Prostate gland (tissue), 2 donors: Measurements from ENCODE around the gene NUBPL. TPM values are rescaled to one million over a fixed set of nuclear protein-coding genes. Genes with fewer than 3 reads are reported as not detected.

Source experiments
- DNase-seq: peaks from one replicate; pipeline ENCODE4 v3.0.0-alpha.2; 2019; ENCODE audit warnings: low spot score
- H3K27ac ChIP-seq, 2 donors: fragments of 200-600 bp; sonication (generic); 2 replicates each; pipeline ENCODE4 v1.5.1; 2017 to 2019
- H3K27me3 ChIP-seq: fragments of 200-600 bp; sonication (generic); replicated peaks from 2 replicates; pipeline ENCODE4 v1.5.1; 2019; ENCODE audit not compliant: insufficient read depth
- H3K36me3 ChIP-seq, 2 donors: fragments of 200-600 bp; sonication (generic); 1 replicate in 1 of 2; 2 replicates in 1 of 2; pipeline versions ENCODE4 v1.5.1 to v1.8.1; 2017 to 2019
- H3K4me1 ChIP-seq: fragments of 200-600 bp; sonication (generic); replicated peaks from 2 replicates; pipeline ENCODE4 v1.5.1; 2019
- H3K4me3 ChIP-seq, 2 donors: fragments of 200-600 bp; sonication (generic); 2 replicates each; pipeline ENCODE4 v1.5.1; 2017 to 2019
- H3K9me3 ChIP-seq: fragments of 200-600 bp; sonication (generic); 2 replicates; pipeline ENCODE4 v1.5.1; 2017
- CTCF ChIP-seq, 4 experiments: fragments of 200-600 bp in 2 of 4; fragments of 450-650 bp in 2 of 4; sonication (generic) in 2 of 4; IDR thresholded peaks; 1 replicate in 3 of 4; 2 replicates in 1 of 4; pipeline ENCODE4 v1.5.1; 2016 to 2019; ENCODE audit warnings: antibody characterized with exemption in 4 of 4, mild to moderate bottlenecking in 2 of 4, moderate library complexity in 2 of 4
- POLR2A ChIP-seq: fragments of 450-650 bp; IDR thresholded peaks from one replicate; pipeline ENCODE4 v1.6.1; 2016; ENCODE audit warnings: antibody characterized with exemption, mild to moderate bottlenecking
- POLR2AphosphoS5 ChIP-seq: sonication (generic); formaldehyde crosslinking; IDR thresholded peaks from one replicate; pipeline ENCODE4 v1.6.1; 2017; ENCODE audit warnings: antibody characterized with exemption
- WGBS: methylation state at CpG from one replicate; pipeline ENCODE4 v1.1.5; 2018; 5-methylcytosine and 5-hydroxymethylcytosine counted together
- intact Hi-C: fragments of 100-400 bp; cut with DNase I; formaldehyde crosslinking; loops from one replicate; pipeline ENCODE4 v1.14.2; 2022
- total RNA-seq, 2 donors: library from RNA; depleted of rRNA; stranded (reverse); fragments of >200 nt; gene quantifications; one replicate each; pipeline ENCODE4 v1.1.0, GENCODE V29; 2016

The NUBPL gene
- total RNA-seq, 2 donors from 2014 or later, result 6.5 to 12.1 TPM

GRCh38 chr14:31568161-31568560 lies 7.0 kb downstream of the NUBPL start:
- TF ChIP-seq POLR2AphosphoS5 (no peak), POLR2A (no peak), CTCF (IDR thresholded peaks at IDR 0.05) (no peak)
- no peaks in the 10 kb centered on the region for H3K36me3 ChIP-seq
- H3K4me1 ChIP-seq, result no peaks in the 10 kb centered on the region
- intact Hi-C loops, result no loop called here
- 74% methylated on average over 5 of the region's 5 CpGs for WGBS
- no peak for DNase-seq
- no peak overlapping the region for H3K27ac ChIP-seq
- no peaks in the 10 kb centered on the region for H3K27me3 ChIP-seq
- H3K4me3 ChIP-seq, result no peak overlapping the region
- H3K9me3 ChIP-seq, result no peaks in the 10 kb centered on the region

GRCh38 chr14:31568671-31569070 lies 7.5 kb downstream of the NUBPL start:
- no peaks in the 10 kb centered on the region for H3K36me3 ChIP-seq
- WGBS, result 95% methylated on average over 1 of the region's 1 CpG
- TF ChIP-seq POLR2AphosphoS5, result no peak
- TF ChIP-seq POLR2A, result no peak
- TF ChIP-seq CTCF (IDR thresholded peaks at IDR 0.05), result no peak
- no peak overlapping the region for H3K27ac ChIP-seq
- DNase-seq, result no peak
- no peaks in the 10 kb centered on the region for H3K9me3 ChIP-seq
- intact Hi-C loops, result no loop called here
- H3K27me3 ChIP-seq, result no peaks in the 10 kb centered on the region
- H3K4me1 ChIP-seq, result no peaks in the 10 kb centered on the region
- H3K4me3 ChIP-seq, result no peak overlapping the region

GRCh38 chr14:31572955-31573354 lies 11.8 kb downstream of the NUBPL start:
- no peak overlapping the region for H3K4me3 ChIP-seq
- DNase-seq, result no peak
- no peak overlapping the region for H3K27ac ChIP-seq
- intact Hi-C loops, result no loop called here
- H3K36me3 ChIP-seq, result no peaks in the 10 kb centered on the region
- no peaks in the 10 kb centered on the region for H3K9me3 ChIP-seq
- TF ChIP-seq CTCF (IDR thresholded peaks at IDR 0.05) (no peak), POLR2AphosphoS5 (no peak), POLR2A (no peak)
- 88% methylated on average over 2 of the region's 2 CpGs for WGBS
- H3K4me1 ChIP-seq, result no peaks in the 10 kb centered on the region
- no peaks in the 10 kb centered on the region for H3K27me3 ChIP-seq

GRCh38 chr14:31576949-31577348 lies 15.7 kb downstream of the NUBPL start:
- WGBS, result 81% methylated on average over 1 of the region's 1 CpG
- intact Hi-C loops, result no loop called here
- no peaks in the 10 kb centered on the region for H3K36me3 ChIP-seq
- TF ChIP-seq POLR2AphosphoS5 (no peak), CTCF (IDR thresholded peaks at IDR 0.05) (no peak), POLR2A (no peak)
- no peak overlapping the region for H3K4me3 ChIP-seq
- H3K27ac ChIP-seq, result no peak overlapping the region
- DNase-seq, result no peak
- H3K4me1 ChIP-seq, result no peaks in the 10 kb centered on the region
- H3K9me3 ChIP-seq, result no peaks in the 10 kb centered on the region
- H3K27me3 ChIP-seq, result no peaks in the 10 kb centered on the region

GRCh38 chr14:31578266-31578665 lies 17.1 kb downstream of the NUBPL start:
- TF ChIP-seq POLR2A (no peak), CTCF (IDR thresholded peaks at IDR 0.05) (no peak), POLR2AphosphoS5 (no peak)
- no peak for DNase-seq
- no peak overlapping the region for H3K27ac ChIP-seq
- no peaks in the 10 kb centered on the region for H3K9me3 ChIP-seq
- no peaks in the 10 kb centered on the region for H3K36me3 ChIP-seq
- H3K4me3 ChIP-seq, result no peak overlapping the region
- intact Hi-C loops, result no loop called here
- H3K27me3 ChIP-seq, result no peaks in the 10 kb centered on the region
- no peaks in the 10 kb centered on the region for H3K4me1 ChIP-seq
- WGBS, result 48% methylated on average over 3 of the region's 3 CpGs
